Islet precursor cell (in vitro differentiated cells): ENCODE data around the gene EPB41L2.
"Not testable (repeated sequence)": the region's sequence is repeated elsewhere in the genome, so short reads cannot be mapped to it uniquely, and the experiment has no call there.

Experiments
- DNase-seq: peaks from one replicate; pipeline ENCODE4 v3.0.0-alpha.2; 2018

The EPB41L2 gene

GRCh38 chr6:130826442-130827246 lies 236.4 kb downstream of the EPB41L2 start:
- DNase-seq = no peak

- DNase-seq = no peak
Measured at GRCh38 chr6:130825772-130826441, 237.1 kb downstream of the EPB41L2 start.

GRCh38 chr6:130824978-130825694 lies 237.9 kb downstream of the EPB41L2 start:
- DNase-seq = no peak

GRCh38 chr6:130822736-130823135 lies 240.3 kb downstream of the EPB41L2 start:
- no peak for DNase-seq

- DNase-seq = no peak
Measured at GRCh38 chr6:130815200-130816071, 247.6 kb downstream of the EPB41L2 start.

GRCh38 chr6:130814506-130814905 lies 248.5 kb downstream of the EPB41L2 start:
- no peak for DNase-seq

GRCh38 chr6:130811932-130812331 lies 251.1 kb downstream of the EPB41L2 start:
- no peak for DNase-seq

GRCh38 chr6:130810307-130811030 lies 252.6 kb downstream of the EPB41L2 start:
- no peak for DNase-seq

- not testable (repeated sequence) for DNase-seq
Measured at GRCh38 chr6:130801368-130801767, 261.7 kb downstream of the EPB41L2 start.

GRCh38 chr6:130797061-130797460 lies 266.0 kb downstream of the EPB41L2 start:
- no peak for DNase-seq

GRCh38 chr6:130796313-130796905 lies 266.6 kb downstream of the EPB41L2 start:
- no peak for DNase-seq

- no peak for DNase-seq
Measured at GRCh38 chr6:130794738-130795137, 268.3 kb downstream of the EPB41L2 start.

GRCh38 chr6:130794010-130794697 lies 268.9 kb downstream of the EPB41L2 start:
- no peak for DNase-seq
